Left ventricle myocardium inferior (tissue), 1 donor: Measurements from ENCODE around the gene CDK2AP2. TPM values are rescaled to one million over a fixed set of nuclear protein-coding genes. Genes with fewer than 3 reads are reported as not detected.
"Not testable (repeated sequence)": the region's sequence is repeated elsewhere in the genome, so short reads cannot be mapped to it uniquely, and the experiment has no call there.

Source experiments
- DNase-seq: peaks from one replicate; pipeline ENCODE4 v3.0.0-alpha.2; 2020
- H3K27ac ChIP-seq: fragments of 200-600 bp; replicated peaks from 2 replicates; pipeline ENCODE4 v1.8.0; 2021
- H3K27me3 ChIP-seq: fragments of 200-600 bp; 2 replicates; pipeline ENCODE4 v1.8.0; 2021; ENCODE audit warnings: low read depth
- H3K36me3 ChIP-seq: fragments of 200-600 bp; 2 replicates; pipeline ENCODE4 v1.8.0; 2021
- H3K4me1 ChIP-seq: fragments of 200-600 bp; 2 replicates; pipeline ENCODE4 v1.8.0; 2021
- H3K4me3 ChIP-seq: fragments of 200-600 bp; 2 replicates; pipeline ENCODE4 v1.8.0; 2021; ENCODE audit warnings: mild to moderate bottlenecking, moderate library complexity
- H3K9me3 ChIP-seq: fragments of 200-600 bp; replicated peaks from 2 replicates; pipeline ENCODE4 v1.8.0; 2021
- CTCF ChIP-seq: fragments of 200-600 bp; IDR thresholded peaks from 2 replicates; pipeline ENCODE4 v1.8.0; 2021; ENCODE audit warnings: antibody characterized with exemption, mild to moderate bottlenecking, borderline replicate concordance
- intact Hi-C: fragments of 100-400 bp; cut with micrococcal nuclease; formaldehyde crosslinking; loops from one replicate; pipeline ENCODE4 v1.11.0; 2022
- total RNA-seq: library from RNA; stranded (reverse); fragmentation: NEBNext Ultra II Directional; extraction: Animal tissue kit (Norgen Biotek cat#: 25700); gene quantifications from one replicate; pipeline ENCODE4 v1.2.1, GENCODE V29; 2021
- donor health status: DM: no; HTN: yes; CAD: no; lungs with severe emphysema.

CDK2AP2 gene
- total RNA-seq, 1 donor from 2014 or later: 66.1 TPM

GRCh38 chr11:67482827-67483798 lies 24.8 kb downstream of the CDK2AP2 start, which contains the start of gene AIP:
Gene AIP (plus strand): TSS chr11:67483026. CDS start chr11:67483159, 133 bp downstream.
- H3K36me3 ChIP-seq: peaks cover 11% of the 10 kb centered on the region
- peak within 1 kb of the TSS; percentile 85 for H3K27ac ChIP-seq
- peaks cover 38% of the 10 kb centered on the region for H3K4me1 ChIP-seq
- intact Hi-C loops: no loop called here
- no peaks in the 10 kb centered on the region for H3K9me3 ChIP-seq
- peak; percentile 51 for TF ChIP-seq CTCF
- peaks cover 4% of the 10 kb centered on the region for H3K27me3 ChIP-seq
- peak; percentile 96 for DNase-seq
- peak within 1 kb of the TSS; percentile 68 for H3K4me3 ChIP-seq

- DNase-seq: no peak
- H3K4me1 ChIP-seq: peaks cover 38% of the 10 kb centered on the region
- peak overlapping the region; percentile 85 for H3K27ac ChIP-seq
- H3K9me3 ChIP-seq: no peaks in the 10 kb centered on the region
- TF ChIP-seq CTCF: no peak
- intact Hi-C loops: no loop called here
- peaks cover 4% of the 10 kb centered on the region for H3K27me3 ChIP-seq
- peak overlapping the region; percentile 68 for H3K4me3 ChIP-seq
- peaks cover 4% of the 10 kb centered on the region for H3K36me3 ChIP-seq
Measured at GRCh38 chr11:67482275-67482826, 25.6 kb downstream of the CDK2AP2 start.

DNA sequence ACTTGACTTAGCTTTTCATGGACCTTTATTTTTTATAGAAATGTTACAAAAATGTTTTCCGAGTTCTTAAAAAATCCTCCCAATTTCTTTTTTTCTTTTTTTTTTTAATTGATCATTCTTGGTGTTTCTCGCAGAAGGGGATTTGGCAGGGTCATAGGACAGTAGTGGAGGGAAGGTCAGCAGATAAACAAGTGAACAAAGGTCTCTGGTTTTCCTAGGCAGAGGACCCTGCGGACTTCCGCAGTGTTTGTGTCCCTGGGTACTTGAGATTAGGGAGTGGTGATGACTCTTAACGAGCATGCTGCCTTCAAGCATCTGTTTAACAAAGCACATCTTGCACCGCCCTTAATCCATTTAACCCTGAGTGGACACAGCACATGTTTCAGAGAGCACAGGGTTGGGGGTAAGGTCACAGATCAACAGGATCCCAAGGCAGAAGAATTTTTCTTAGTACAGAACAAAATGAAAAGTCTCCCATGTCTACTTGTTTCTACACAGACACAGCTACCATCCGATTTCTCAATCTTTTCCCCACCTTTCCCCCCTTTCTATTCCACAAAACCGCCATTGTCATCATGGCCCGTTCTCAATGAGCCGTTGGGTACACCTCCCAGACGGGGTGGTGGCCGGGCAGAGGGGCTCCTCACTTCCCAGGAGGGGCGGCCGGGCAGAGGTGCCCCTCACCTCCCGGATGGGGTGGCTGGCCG lies 30.5 kb downstream of the CDK2AP2 start:
- intact Hi-C loops, H3K27ac ChIP-seq, H3K36me3 ChIP-seq, H3K27me3 ChIP-seq, H3K4me1 ChIP-seq, H3K9me3 ChIP-seq, H3K4me3 ChIP-seq, DNase-seq: not testable (repeated sequence)

- H3K4me1 ChIP-seq, H3K36me3 ChIP-seq, H3K27ac ChIP-seq, H3K4me3 ChIP-seq, DNase-seq, H3K9me3 ChIP-seq, H3K27me3 ChIP-seq, intact Hi-C loops: not testable (repeated sequence)
Measured at GRCh38 chr11:67476692-67477091, 31.3 kb downstream of the CDK2AP2 start.

GRCh38 chr11:67472882-67473281 lies 35.1 kb downstream of the CDK2AP2 start:
- Histone ChIP-seq H3K36me3 (no peaks in the 10 kb centered on the region), H3K9me3 (no peaks in the 10 kb centered on the region), H3K4me3 (no peak overlapping the region), H3K27me3 (no peaks in the 10 kb centered on the region), H3K27ac (no peak overlapping the region), H3K4me1 (peaks cover 19% of the 10 kb centered on the region)
- no peak for TF ChIP-seq CTCF
- no peak for DNase-seq
- intact Hi-C loops: no loop called here

DNA sequence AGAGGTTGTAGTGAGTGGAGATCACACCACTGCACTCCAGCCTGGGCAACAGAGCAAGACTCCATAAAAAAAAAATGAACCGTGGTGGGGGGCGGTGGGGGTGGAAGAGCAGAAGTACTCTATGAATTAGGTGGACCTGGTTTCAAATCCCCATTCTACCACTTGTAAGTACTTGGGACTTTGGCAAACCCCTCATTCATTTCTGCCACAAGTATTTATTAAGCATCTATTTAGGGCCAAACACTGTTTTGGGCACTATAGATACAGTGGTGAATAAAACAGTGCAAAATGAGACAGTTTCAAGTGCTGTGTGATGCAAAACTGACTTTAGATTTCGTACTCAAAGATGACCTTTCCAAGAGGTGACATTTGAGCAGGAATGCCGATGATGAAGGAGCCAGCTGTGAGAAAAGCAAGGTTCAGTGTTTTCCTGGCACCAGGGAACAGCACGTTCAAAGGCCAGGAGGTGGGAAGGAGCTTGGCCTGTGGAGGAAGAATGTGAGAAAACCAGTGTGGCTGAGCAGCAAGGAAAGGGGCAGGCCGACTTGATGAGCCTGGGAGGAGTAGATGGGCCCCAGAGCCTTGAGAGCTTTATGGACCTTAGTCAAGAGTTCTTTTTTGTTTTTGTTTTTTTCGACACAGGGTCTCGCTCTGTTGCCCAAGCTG lies 37.5 kb downstream of the CDK2AP2 start:
- peaks cover 29% of the 10 kb centered on the region for H3K4me1 ChIP-seq
- no peaks in the 10 kb centered on the region for H3K36me3 ChIP-seq
- no peaks in the 10 kb centered on the region for H3K27me3 ChIP-seq
- H3K27ac ChIP-seq: no peak overlapping the region
- intact Hi-C loops: no loop called here
- no peaks in the 10 kb centered on the region for H3K9me3 ChIP-seq
- H3K4me3 ChIP-seq: no peak overlapping the region
- TF ChIP-seq CTCF: no peak
- no peak for DNase-seq
